Activated CD8-positive, alpha-beta memory T cell treated with anti-CD3 and anti-CD28 coated beads for 4 hours (primary cell): ENCODE data around the gene TMEM97.

Experiments used
- DNase-seq, 2 donors: peaks; one replicate each; pipeline ENCODE4 v3.0.0-alpha.2; 2020; ENCODE audit warnings: low read depth in 2 of 2

Gene TMEM97

DNA sequence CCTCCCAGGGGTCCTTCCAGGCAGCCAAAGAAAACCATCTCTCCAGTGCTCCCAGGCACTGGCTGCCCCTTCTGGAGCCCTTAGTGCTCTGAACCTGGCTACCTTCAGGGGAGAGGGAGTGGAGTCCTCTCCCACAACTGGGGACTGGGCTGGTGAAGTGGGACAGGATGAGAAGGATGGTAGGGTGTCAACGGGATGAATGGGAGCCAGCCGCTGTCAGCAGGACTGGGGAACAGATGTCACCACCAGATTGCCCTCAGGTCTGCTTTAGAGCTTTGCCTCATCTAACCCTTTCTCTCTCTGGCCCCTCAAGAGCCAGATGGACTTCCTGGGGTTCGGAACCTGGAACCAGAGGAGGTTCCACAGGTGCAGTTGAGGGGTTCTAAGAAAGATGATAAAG lies 46.5 kb downstream of the TMEM97 start:
- no peak for DNase-seq

DNA sequence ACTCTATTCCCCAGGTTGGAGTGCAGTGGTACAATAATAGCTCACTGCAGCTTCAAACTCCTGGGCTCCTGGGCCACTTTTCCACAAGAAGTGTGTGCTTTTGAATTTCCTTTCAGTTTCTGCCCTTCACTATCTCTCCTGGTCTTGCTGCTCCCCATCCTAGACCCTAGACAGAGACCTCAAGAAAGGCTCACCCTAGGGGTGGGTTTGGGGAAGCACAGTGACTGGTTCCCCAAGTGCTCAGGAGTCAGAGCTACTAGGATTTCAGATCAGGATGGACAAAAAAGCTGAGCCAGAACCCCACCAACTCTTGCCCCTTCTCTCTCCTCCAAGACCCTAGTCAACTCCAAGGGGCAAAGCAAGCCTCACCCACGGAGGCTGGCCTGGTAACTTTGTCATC lies 47.6 kb downstream of the TMEM97 start:
- no peak for DNase-seq

DNA sequence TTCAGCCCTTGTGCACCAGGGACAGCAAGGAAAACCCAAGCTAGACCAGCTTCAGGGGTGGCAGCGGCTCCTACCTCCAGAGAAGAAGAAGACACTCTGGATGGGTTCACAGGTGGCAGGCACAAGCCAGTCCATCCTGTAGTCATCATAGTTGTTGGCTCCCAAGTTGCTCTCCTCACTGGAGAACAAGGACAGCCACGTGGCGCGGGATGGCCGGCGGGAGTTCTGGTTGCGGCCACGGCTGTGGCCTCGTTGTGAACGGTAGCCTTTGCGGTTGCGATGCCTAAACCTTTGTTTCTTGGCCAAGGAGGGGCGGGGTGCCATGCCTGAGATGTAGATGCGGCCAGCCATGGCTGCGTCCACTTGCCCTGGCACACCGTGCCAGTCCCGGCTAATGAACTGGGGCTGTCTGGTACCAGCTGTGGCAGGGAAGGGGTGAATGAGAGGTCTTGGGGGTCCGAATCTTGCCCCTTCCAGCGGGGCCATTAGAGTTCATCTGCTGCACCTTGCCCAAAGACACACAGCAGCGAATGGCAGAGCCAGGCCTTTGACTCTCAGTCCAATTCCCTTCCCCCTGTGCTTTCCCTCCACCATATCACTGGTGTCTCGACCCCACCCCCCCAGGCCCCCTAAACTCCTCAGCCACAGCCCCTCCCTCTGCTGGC lies 48.8 kb downstream of the TMEM97 start:
- no peak for DNase-seq

DNA sequence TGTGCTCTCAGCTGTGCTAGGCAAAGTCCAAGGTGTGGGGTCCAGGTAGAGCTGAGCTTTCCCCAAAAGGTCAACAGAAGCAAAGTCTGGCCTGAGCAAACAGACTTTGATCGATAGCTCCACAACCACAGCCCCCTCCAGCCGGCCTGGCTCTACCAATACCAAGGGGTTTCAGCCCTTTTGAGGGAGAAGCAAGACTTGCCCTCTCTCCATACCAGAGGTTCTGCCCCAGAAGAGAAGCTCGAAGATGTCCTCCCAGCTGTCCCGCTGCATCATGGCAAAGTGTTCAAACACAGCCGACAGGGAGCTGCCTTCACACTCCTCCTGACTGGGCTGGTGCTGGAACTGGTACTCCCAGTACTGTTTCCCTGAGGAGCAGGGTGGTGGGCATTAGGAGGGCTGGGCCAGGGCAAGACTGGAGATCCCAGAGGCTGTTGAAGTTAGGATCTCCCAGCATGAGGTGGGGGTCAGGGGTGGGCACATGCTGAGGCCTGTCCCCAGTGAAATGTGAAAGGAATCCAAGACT lies 49.4 kb downstream of the TMEM97 start:
- DNase-seq, result no peak

DNA sequence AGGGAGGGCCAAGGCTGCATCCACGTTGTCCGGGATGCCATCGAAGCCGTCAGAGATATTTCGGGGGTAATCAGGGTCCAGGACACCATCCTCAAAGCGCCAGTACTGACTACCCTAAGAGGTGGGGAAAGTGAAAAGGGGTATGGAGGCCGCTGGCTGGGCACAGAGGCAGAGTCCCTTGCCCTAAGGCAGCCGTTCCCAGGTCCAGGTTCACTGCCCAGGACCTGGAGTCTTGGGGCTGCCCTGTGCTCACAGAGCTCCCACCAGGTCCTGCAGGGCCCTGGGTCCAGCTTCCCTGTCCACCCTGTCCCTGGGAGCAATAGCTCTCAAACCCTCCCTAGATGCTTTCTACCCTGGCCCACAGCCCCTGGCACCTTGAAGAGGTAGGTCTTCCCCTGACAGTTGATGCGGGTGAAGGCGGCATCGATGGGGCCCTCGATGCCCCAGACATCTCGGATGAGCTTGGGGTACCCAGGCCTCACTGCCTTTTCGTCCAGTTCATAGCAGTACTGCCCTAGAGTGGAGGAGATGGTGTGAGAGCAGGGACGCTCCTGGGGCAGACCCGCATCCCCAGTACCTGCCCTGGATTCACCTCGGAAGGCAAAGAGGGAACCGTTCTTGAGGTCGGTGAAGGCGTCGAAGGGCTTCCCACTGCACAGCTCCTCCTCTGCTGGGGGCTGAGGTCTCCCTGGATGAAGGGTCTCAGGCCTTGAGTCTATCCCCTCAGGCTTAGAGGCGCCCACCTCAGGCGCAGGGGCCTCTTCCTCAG lies 50.1 kb downstream of the TMEM97 start:
- no peak for DNase-seq

DNA sequence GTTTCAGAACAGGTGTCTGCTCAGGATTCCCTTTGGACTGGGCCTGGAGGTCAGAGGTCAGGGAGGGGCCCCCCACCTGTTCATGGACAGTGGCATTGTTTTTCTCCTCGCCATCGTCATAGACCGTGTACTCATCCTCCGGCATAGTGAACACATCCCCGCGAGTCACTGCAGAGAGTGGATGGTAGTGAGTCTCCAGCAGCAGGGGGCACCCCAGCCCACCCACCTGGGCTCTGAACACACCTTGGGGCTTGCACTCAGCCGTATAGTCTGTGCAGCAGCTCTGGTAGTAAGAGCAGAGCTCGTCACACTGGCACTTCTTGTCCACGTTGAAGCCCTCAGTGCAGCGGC lies 50.7 kb downstream of the TMEM97 start:
- no peak for DNase-seq

DNA sequence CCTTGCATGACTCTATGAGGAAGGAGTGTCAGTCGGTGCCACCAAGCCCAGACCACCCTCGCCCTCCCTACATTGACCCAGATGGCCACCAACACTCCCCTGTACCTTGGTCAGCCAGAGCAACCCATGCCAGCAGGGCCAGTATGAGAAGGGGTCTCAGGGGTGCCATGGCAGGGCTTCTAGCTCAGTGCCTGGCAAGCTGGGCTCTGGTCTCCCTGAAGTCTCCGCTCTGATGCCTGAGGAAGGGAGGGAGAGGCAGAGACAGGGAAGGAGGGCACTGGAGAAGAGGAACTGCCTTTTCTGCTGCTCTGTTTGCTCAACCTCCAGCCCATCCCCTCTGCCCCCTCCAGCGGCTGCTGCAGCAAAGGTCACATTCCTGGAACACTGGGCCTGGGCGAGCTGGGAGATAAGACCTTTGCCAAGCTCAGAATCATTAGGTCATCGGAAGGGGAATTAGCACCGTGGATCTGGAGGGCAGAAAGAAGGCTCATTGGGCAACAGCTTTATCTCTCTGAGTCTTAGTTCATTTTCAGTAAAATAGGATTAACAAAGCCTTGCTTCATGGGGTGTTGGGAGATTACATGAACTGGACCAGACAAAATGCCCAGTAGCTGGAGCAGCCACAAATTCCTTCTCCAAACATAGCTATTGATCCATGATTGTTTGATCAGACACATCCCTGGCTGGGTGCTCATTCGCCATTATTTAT lies 51.2 kb downstream of the TMEM97 start, which contains the start of gene VTN:
TSS of gene VTN (minus strand) at position 273 of the 709 bp plus-strand sequence. CDS start at position 169, 104 bp downstream.
- no peak for DNase-seq

DNA sequence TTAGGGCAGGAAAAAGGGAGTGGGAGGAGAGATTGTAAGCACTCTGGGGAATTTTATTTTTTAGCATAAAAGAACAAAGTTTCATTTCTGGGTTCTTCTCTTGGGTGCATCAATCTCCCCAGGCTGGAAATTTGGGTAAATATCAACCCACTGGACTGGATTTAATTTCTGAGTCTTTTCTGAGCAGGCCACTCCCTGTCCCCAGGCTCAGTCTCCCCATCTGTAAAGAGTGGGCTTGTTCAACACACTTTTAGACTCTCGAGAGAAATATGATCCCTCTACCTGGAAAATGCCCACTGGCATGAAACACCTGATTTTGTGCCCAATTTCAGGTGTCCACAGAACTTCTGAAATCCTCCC lies 51.7 kb downstream of the TMEM97 start:
- no peak for DNase-seq

DNA sequence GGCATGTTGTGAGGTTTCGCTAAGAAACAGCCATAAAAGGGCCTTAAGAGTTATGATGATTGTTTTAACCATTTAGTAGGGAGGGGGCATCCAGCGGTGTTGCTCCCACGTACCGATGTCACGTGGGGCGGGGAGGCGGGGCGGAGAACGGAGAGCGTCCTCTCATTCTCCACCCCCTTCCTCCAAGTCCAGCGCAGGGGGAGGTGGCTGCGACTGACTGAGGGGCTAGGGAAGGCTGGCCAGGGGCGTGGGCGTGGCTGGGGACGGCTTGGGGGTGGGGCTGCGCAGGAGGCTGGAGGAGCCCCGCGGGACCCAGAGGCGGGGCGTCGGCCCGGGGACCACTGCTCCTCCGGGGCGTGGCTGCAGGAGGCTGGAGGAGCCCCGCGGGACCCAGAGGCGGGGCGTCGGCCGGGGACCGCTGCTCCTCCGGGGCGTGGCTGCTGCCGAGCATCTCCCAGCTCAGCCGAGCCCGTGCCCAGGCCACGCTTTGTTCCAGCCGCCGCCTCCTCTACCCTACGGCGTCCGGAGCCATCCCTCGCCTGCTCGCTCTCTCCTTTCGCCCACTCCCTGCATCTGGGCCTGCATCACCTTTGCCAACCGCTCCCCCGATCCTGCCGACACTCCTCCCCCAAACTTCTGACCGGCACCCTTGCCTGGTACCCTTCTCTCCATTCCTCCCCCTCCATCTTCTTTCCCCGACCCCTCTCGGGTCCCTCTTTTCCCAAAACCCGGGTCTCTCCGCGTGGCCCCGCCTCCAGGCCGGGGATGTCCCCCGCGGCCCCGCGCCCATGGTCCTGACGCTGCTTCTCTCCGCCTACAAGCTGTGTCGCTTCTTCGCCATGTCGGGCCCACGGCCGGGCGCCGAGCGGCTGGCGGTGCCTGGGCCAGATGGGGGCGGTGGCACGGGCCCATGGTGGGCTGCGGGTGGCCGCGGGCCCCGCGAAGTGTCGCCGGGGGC lies 52.5 kb downstream of the TMEM97 start, which contains the start of gene SARM1:
TSS of gene SARM1 (plus strand) at position 450 of the 958 bp plus-strand sequence. CDS start at position 789, 339 bp downstream.
- DNase-seq, result peak; percentile 65 to 66

DNA sequence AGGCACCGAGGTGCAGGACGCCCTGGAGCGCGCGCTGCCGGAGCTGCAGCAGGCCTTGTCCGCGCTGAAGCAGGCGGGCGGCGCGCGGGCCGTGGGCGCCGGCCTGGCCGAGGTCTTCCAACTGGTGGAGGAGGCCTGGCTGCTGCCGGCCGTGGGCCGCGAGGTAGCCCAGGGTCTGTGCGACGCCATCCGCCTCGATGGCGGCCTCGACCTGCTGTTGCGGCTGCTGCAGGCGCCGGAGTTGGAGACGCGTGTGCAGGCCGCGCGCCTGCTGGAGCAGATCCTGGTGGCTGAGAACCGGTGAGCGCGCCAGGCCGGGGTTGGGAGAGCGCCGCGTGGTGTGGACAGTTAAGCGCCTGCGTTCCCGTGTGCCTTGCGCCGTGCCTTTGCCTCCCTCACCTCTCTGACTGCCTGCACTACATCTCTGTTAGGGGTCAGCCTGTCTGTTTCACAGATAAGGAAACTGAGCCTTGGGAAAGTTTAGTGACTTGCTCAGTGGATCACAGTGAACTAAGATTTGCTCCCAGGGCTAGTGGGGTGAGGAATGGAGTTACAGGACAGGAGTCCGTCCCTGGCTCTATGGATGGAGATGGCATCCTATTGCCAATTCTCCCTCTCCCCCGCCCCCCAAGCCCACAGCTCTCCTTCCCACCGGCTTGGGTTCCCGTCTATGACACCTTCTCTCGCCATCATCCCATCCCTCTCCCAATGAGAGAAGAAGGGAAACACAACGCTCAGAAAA lies 53.4 kb downstream of the TMEM97 start:
- no peak for DNase-seq

DNA sequence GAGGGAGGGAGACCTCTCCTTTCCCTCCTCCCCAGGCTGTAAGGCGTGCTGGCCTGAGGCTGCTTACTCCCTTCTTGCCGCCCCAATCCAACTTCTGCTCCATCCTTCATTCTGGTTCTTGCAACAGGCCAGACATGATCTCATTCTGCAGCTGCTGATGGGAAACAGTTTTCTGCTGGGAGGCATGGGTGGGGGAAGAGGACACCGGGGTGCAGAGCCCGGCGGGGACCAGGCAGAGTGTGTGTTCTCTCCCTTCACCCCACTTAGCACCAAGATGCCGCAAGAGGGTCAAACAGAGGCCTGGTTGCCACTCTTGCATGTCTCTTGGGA lies 53.9 kb downstream of the TMEM97 start:
- DNase-seq, result no peak
